Pulmonary artery endothelial cell (primary cell): ENCODE results near the gene RAP2A. TPM values are rescaled to one million over a fixed set of nuclear protein-coding genes. Genes with fewer than 3 reads are reported as not detected.

Experiments
- DNase-seq: peaks from one replicate; pipeline ENCODE4 v3.0.0-alpha.2; 2011; ENCODE audit warnings: low read depth, low spot score
- total RNA-seq: library from RNA; depleted of rRNA; stranded (reverse); fragments of >200 nt; gene quantifications from 2 replicates; pipeline ENCODE4 v1.2.3, GENCODE V29; 2014

RAP2A gene
- total RNA-seq, 1 donor from 2014 or later: 77.7 TPM

DNA sequence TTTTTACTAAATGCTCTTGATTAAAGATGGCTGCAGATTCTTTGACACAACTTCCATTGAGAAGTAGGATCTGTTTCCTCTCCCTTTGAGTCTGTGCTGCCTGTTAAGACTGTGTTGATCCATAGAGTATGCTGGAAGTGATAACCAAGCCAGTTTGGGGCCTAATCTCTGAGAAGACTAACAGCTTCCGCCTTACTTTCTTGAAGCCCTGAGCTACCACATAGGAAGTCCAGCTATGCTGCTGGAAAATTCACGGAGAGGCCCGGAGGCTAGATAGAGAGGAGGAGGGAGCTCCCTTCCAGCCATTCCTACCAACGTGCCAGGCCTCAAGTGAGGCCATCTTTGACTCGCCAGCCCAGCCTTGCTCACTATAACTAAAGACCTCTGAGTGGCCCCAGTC lies 12.5 kb downstream of the RAP2A start:
- no peak for DNase-seq

- DNase-seq: no peak
Measured at GRCh38 chr13:97448503-97449251, 14.7 kb downstream of the RAP2A start.

DNA sequence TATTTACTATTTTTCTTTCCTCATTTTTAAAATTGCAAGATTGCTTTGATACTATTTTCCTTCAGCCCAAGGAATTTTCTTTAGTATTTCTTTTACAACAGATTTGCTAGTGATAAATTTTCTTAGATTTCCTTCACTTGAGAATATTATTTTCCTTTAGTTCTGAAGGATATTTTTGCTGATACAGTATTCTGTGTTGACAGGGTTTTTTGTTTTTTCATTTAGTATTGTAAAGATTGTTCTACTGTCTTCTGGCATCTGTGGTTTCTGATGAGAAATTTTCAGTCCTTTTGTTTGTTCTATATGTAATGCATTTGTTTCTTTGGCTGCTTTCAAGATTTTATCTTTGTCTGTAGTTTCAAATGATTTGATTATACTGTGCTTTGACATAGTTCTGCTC lies 20.7 kb downstream of the RAP2A start:
- no peak for DNase-seq

DNA sequence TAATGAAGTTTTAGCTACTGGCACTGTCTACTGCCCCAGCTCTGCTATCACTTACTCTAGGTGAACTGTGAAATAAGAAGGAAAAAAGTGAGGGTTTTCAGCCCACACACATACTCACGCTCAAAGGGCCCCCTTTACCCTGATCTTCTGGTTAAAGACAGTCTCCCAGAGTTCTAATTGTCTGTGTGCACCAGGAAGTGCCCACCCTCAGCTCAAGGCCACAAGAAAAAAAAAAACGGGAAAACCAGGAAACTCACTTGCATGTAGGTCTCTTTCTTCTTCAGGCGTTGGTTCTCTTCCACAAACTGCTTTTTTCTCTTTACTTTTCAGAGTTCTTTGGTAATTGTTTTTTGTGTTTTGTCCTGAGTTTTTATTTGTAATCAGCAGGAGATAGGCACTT lies 22.1 kb downstream of the RAP2A start:
- no peak for DNase-seq

GRCh38 chr13:97459215-97459777 lies 25.3 kb downstream of the RAP2A start:
- DNase-seq: no peak

DNA sequence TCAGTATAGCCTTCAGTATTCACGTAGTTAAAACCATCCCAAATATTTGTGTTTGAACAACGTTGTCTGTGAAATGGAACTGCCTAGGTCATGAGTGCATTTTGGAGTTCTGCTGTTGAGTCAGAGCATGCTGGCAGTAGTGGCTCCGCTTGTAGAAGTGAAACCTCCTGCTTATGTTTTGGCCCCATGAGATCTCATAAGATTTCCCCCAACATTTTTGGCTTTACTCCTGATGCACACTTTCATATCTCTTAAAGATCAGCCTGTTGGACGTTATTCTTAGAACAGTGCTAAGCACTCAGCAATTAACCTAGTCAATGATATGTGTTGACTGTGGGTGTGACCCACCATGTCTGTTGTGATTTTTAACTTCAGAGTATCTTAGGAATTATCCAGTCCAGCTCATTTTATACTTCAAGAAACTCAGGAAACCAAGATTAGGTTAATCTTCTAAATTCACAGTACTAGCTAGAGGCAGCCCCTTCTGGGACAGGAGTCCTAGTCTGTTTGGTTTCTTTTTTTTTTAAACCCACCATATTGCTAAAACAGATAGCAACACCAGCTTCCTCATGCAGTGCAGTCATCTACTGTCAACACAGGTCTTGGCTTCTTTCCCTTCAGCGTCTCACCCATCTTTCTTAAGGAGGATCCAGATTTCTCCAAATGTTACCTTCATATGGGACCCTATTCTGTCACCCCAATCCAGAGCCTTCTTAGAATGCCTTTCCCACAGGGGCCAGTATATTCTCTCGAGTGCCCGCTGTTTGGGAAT lies 26.2 kb downstream of the RAP2A start:
- DNase-seq: no peak

DNA sequence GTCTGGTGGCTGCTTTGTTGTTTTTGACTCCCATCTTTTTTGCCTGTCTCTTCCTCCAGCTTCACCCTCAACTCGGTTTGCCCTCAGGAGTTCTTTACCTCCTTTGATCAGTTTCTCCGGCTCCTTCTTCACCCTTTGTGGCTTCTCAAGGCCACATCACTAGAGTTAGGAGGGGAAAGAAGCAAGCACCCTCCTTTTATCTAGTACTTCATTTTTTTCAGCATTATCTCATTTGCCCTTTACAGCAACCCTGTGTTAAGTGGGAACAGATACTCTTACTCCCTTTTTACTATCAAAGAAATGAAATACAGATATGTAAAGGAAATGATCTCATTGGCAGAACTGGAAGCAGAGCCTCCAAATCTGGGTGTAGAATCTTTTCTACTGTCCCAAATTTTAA lies 26.9 kb downstream of the RAP2A start:
- no peak for DNase-seq

GRCh38 chr13:97464561-97464960 lies 30.6 kb downstream of the RAP2A start:
- DNase-seq: no peak

- no peak for DNase-seq
Measured at GRCh38 chr13:97466722-97467121, 32.8 kb downstream of the RAP2A start.

DNA sequence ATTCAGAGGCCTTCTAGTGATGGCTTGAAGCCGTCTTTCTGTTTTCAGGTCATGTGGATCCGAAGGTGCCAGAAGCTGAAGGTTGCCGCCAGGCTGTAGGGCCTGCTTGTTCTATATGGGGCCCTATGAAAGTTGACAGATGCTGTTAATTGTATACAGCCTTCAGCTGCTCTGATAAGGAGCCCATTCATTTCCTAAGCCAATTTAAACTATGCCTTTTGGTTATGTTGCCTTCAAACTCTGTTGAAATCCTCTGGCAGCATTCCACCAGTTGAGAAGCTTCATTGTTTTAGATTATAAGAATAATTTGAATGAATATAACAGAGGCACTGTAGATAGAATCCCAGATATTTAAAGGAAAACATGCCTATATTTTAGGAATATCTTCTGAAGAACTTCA lies 34.4 kb downstream of the RAP2A start:
- DNase-seq: no peak

DNA sequence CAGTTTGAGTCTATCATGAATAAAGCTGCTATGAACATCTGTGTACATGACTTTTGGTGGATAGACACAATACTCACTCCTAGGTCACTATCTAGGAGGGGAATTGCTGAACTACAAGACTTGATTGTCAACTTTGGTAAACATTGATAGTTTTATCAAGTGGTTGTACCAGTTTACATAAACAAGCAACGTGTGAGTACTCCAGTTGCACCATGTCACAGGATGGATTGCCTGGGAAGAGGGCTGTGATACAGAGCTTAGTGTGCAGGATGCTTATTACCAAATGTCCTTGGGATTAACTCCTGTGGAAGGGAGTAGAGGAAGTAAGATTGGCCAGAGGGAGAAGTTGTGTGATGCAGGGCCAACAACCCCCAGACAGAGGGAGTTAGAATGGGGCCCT lies 37.7 kb downstream of the RAP2A start:
- no peak for DNase-seq

DNA sequence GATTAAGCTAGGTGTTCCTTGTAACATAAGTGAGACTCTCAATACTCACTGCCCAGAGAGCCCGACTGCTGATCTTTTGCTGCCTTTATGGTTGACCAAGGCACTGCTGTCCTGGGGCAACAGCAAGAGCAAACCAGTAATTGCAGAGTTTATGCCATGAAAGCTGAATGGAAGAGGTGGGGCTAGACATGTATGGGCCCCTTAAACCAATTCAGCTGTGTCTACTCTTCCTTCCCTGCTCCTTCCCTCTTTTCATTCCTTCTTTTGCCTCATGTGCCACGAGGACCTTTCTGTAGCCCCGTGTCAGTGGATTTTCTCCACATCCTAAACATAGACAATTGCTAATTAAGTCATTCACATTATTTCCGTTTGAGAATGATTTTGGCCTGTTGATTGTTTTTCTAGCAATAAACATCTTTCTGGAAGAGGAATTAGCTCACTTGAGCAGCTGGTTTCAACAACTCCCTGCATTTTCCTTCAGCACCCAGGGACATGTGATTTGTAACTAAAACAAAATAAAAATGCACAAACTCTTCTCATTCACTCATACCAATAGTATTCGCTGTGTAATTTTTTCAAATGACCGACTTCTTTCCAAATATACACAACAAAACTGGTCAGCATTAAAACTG lies 40.5 kb downstream of the RAP2A start:
- DNase-seq: no peak

- DNase-seq: no peak
Measured at GRCh38 chr13:97475011-97475410, 41.0 kb downstream of the RAP2A start.

GRCh38 chr13:97477844-97478243 lies 43.9 kb downstream of the RAP2A start:
- no peak for DNase-seq

DNA sequence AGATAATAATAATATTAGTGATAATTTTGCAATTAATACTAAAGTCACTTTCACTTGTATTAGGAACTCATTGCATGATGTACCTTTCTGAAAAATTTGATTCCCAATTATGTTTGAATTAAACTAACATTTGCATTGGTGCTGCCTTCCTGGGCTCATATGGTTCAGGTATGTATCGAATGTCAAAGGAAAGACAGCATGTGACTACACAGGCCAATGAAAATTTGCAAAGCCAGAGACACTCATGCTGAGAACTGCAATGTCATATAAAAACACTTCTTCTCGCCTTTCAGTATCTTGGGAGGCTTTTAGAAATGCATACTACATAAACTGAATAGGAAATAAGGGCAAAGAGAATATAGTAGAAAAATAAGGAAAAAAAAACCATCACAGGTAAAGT lies 44.3 kb downstream of the RAP2A start:
- no peak for DNase-seq

DNA sequence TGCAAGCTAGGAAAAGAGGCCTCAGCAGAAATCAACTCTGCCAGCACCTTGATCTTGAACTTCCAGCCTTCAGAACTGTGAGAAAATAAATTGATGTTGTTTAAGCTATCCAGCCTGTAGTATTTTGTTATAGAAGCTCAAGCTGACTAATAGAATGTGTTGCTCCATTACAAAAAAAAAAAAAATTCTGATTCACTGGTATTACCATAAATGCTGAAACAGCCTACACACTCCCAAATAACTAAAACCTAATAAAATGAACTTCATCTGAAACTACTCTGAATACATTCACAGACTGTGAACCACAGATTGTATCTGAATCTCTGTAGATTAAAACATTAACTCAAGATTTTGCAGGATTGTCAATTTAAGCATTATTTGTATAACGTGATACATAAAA lies 49.5 kb downstream of the RAP2A start:
- DNase-seq: no peak

DNA sequence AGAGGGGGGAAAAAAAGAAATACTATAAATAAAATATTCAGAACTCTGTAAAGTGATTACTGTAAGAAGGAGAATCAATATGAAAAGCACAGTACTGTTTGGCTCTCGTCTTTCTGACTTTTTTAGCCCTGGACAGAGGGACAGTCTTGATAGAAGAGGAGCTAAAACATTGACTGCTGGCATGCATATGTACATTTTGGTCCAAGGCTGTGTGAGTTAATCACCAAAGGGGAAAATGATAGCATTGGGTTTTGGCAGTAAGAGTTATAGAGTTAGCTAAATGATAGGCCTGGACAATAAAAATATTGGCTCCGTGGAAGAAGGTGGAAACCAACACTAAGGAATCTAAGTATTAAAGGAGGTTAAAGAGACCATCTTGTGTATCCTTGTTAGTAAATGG lies 50.3 kb downstream of the RAP2A start:
- no peak for DNase-seq

DNA sequence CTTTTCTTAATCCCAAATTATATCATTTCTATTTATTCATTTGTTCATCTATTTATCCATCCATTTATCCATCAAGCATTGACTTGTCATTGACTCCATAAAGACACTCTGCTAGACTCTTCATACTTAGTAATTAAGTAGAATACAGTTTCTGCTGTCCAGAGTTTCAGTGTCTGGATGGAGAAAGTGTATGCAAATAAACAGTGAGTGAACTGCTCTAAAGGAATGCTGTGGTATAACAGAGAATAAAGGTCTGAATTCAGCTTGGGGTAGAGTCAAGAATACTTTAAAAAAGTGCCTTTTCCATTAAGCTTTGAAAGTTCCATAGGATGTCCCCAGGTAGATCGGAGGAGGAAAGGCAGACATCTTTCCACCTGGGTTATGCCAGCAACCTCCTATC lies 51.4 kb downstream of the RAP2A start:
- DNase-seq: no peak

- DNase-seq: no peak
Measured at GRCh38 chr13:97490702-97491307, 56.8 kb downstream of the RAP2A start.

DNA sequence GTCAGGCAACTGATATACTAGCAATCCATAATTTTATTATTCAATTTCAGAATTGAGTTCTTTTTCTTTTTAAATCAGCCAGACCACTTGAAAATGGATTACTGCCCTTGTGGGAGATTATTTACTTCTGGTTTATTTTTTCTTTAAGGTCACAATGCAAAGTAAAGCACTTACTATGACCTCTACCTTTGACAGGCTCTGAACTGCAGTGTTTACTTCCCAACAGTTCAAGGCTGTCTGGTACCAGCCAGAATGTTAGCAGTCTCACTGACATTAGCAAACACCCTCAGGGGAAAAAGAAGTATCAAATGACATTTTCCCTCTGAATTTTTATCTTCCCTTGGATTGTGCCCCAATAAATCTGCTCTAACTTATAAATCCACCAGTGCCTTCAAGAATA lies 57.5 kb downstream of the RAP2A start:
- no peak for DNase-seq

- DNase-seq: no peak
Measured at GRCh38 chr13:97492257-97492656, 58.3 kb downstream of the RAP2A start.
